Measurements from ENCODE around the gene TSHB. TPM values are rescaled to one million over a fixed set of nuclear protein-coding genes. Genes with fewer than 3 reads are reported as not detected.

Gene TSHB
- total and polyA plus RNA-seq, 9 donors: not detected

GRCh38 chr1:115036814-115037507 lies 7.3 kb downstream of the TSHB start:
- 62 to 66% (median 64%) methylated on average over 4 of the region's 4 CpGs for WGBS, 3 donors
- H3K27me3 ChIP-seq: no peaks in the 10 kb centered on the region
- no peaks in the 10 kb centered on the region for H3K4me1 ChIP-seq (ENCODE audit: insufficient read depth)
- no peak overlapping the region for H3K27ac ChIP-seq
- DNase-seq: no peak
- TF ChIP-seq POLR2A (IDR thresholded peaks at IDR 0.05): no peak
- TF ChIP-seq EP300 (IDR thresholded peaks at IDR 0.05): no peak
- TF ChIP-seq CTCF (IDR thresholded peaks at IDR 0.05): no peak
- no peaks in the 10 kb centered on the region for H3K36me3 ChIP-seq
- intact Hi-C loops (cut with DNase I): no loop called here
- H3K4me3 ChIP-seq: no peak overlapping the region
- H3K9me3 ChIP-seq: no peaks in the 10 kb centered on the region

DNA sequence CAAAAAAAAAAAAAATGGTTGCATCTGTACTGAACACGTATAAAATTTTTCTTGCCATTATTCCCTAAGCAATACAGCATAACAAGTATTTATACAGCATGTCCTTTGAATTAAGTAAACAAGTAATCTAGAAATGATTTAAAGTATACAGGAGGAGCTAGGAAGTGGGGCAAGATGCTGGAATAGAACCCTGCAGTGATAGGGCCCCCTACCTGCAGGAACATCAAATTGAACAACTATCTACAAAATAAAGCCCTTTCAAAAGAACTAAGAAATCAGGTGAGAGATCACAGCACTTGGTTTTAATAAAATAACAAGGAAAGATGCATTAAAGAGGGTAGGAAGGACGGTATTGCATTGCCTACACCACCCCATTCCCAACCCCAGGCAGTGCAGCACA lies 10.9 kb downstream of the TSHB start:
- H3K36me3 ChIP-seq: no peaks in the 10 kb centered on the region
- no peak overlapping the region for H3K4me3 ChIP-seq
- H3K4me1 ChIP-seq (ENCODE audit: insufficient read depth): no peaks in the 10 kb centered on the region
- WGBS, 3 donors: 69 to 80% (median 77%) methylated on average over 2 of the region's 2 CpGs
- no peaks in the 10 kb centered on the region for H3K9me3 ChIP-seq
- DNase-seq: no peak
- no peak for TF ChIP-seq POLR2A (IDR thresholded peaks at IDR 0.05)
- intact Hi-C loops (cut with DNase I): no loop called here
- H3K27ac ChIP-seq: no peak overlapping the region
- no peaks in the 10 kb centered on the region for H3K27me3 ChIP-seq

DNA sequence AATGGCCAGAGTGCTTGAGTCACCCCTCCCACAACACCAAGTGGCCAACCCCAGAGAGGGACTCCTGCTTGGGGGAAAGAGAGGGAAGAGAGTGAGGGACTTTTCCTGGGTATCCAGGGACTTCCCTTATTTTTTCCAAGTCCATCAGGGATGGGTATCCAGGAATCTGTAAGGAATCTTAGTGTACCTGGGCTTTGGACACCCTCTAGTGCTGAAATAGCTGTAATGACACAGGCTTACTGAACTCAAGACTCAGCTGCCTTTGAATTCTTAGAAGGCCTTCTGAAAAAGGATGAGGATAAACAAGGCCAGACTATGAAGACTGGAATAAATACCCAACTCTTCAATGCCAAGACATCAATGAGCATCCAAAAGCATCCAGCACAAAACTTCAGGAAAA lies 12.0 kb downstream of the TSHB start:
- intact Hi-C loops (cut with DNase I): no loop called here
- H3K27me3 ChIP-seq: no peaks in the 10 kb centered on the region
- no peaks in the 10 kb centered on the region for H3K9me3 ChIP-seq
- H3K4me3 ChIP-seq: no peak overlapping the region
- no peaks in the 10 kb centered on the region for H3K4me1 ChIP-seq (ENCODE audit: insufficient read depth)
- H3K27ac ChIP-seq: no peak overlapping the region
- H3K36me3 ChIP-seq: no peaks in the 10 kb centered on the region
- TF ChIP-seq CTCF (IDR thresholded peaks at IDR 0.05) (no peak), EP300 (IDR thresholded peaks at IDR 0.05) (no peak), POLR2A (IDR thresholded peaks at IDR 0.05) (no peak)
- no peak for DNase-seq

DNA sequence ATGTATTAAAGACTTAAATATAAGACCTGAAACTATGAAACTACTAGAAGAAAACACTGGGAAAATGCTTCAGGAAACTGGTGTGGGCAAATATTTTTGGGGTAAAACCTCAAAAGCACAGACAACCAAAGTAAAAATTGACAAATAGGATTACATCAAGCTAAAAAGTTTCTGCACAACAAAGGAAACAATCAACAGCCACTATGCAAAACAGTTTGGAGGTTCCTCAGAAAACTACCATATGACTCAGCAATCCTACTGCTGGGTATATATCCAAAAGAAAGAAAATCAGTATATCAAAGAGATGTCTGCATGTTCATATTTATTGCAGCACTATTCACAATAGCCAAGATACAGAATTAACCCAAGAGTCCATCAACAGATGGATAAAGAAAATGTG lies 17.1 kb downstream of the TSHB start:
- Histone ChIP-seq H3K4me3 (no peak overlapping the region), H3K27me3 (no peaks in the 10 kb centered on the region), H3K36me3 (no peaks in the 10 kb centered on the region), H3K9me3 (no peaks in the 10 kb centered on the region), H3K4me1 (ENCODE audit: insufficient read depth) (no peaks in the 10 kb centered on the region), H3K27ac (no peak overlapping the region)
- DNase-seq: no peak
- TF ChIP-seq CTCF (IDR thresholded peaks at IDR 0.05): no peak
- intact Hi-C loops (cut with DNase I): no loop called here

- H3K9me3 ChIP-seq: no peaks in the 10 kb centered on the region
- intact Hi-C loops (cut with DNase I): no loop called here
- DNase-seq: no peak
- no peak overlapping the region for H3K27ac ChIP-seq
- H3K27me3 ChIP-seq: no peaks in the 10 kb centered on the region
- no peaks in the 10 kb centered on the region for H3K36me3 ChIP-seq
- H3K4me3 ChIP-seq: no peak overlapping the region
- H3K4me1 ChIP-seq (ENCODE audit: insufficient read depth): no peaks in the 10 kb centered on the region
- TF ChIP-seq POLR2A (IDR thresholded peaks at IDR 0.05) (no peak), CTCF (IDR thresholded peaks at IDR 0.05) (no peak), EP300 (IDR thresholded peaks at IDR 0.05) (no peak)
- WGBS, 3 donors: 87 to 92% (median 88%) methylated on average over 5 of the region's 5 CpGs
Measured at GRCh38 chr1:115051850-115052249, 22.2 kb downstream of the TSHB start.

Data from ovary (tissue), 9 donors.